ENCODE results near the gene KMT2E.

- TF ChIP-seq CTCF (IDR thresholded peaks at IDR 0.05) (no peak), EZH2 (IDR thresholded peaks at IDR 0.05; ENCODE audit: borderline replicate concordance, insufficient read depth, low read depth, low read length, poor library complexity, severe bottlenecking) (no peak)
These were observed 123.9 kb downstream of the KMT2E start for GRCh38 chr7:105137898-105138297.
